GM21737 (cell line): Measurements from ENCODE around the gene TSPAN11.

Experiments
- ATAC-seq: cut with Tn5 transposase; IDR thresholded peaks from one replicate; pipeline ENCODE4 v1.9.1; 2021; ENCODE audit warnings: mild to moderate bottlenecking, moderate library complexity; ENCODE audit not compliant: unreplicated experiment

TSPAN11 gene

DNA sequence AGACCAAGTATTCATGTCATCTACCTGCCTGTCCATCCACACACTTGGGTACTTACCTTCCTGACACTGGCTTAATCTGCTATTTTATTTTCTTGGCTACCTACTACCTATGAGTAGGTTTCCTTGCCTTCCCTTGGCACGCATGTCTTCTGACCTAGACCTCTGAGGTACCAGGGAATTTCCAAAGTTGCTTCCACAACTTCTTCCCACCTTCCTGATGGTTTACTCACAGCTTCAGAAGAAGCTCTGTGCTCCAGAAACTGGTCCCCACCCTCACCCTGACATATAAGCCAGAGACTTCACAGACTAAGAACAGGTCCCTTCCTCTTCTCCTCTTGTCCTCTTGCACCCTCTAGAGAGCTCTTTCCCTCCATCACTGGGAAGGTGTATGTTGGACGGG, 111.4 kb downstream of the TSPAN11 start:
- ATAC-seq, result no peak

DNA sequence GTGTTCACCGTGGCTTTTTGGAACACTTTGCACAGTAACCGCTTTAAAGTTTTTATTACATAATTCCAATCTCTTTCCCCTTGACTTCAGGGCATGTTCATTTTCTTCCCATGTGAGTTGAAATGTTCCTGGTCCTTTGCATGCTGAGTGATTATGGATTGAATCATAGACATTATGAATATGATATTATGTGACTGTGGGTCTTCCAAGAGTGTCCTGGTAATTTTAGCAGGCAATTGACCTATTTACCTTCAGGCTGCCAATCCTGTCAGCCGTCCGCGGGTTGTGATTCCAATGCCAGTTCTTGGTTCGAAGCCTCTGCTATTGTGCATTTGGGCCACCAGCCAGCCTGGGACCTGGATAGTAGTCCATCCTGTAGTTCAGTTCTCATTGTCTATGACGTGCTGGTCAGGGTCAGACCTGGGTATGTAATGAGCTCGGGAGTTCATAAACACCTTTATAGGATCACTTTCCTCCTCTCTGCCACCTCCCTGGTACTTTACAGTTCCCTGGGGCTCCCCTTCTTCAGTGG, 114.6 kb downstream of the TSPAN11 start:
- no peak for ATAC-seq
